Gastroesophageal sphincter (tissue), 3 donors: Measurements from ENCODE around the gene LCN9.

Experiments used
- EP300 ChIP-seq: sonication (generic); formaldehyde crosslinking; IDR thresholded peaks from one replicate; pipeline ENCODE4 v1.6.1; 2017; ENCODE audit warnings: antibody characterized with exemption, mild to moderate bottlenecking
- POLR2A ChIP-seq, 2 donors: fragments of 450-650 bp; IDR thresholded peaks; one replicate each; pipeline ENCODE4 v1.6.1; 2017; ENCODE audit warnings: antibody characterized with exemption in 2 of 2, mild to moderate bottlenecking in 2 of 2, moderate library complexity in 1 of 2
- POLR2AphosphoS5 ChIP-seq: sonication (generic); formaldehyde crosslinking; IDR thresholded peaks from one replicate; pipeline ENCODE4 v1.6.1; 2017; ENCODE audit warnings: antibody characterized with exemption
- TF ChIP-seq, protein P1 (sequence below), 4 experiments: fragments of 200-600 bp in 2 of 4; fragments of 450-650 bp in 2 of 4; sonication (generic) in 1 of 4; IDR thresholded peaks; one replicate each; pipeline ENCODE4 v1.5.1; 2017 to 2019; ENCODE audit warnings: antibody characterized with exemption in 4 of 4, mild to moderate bottlenecking in 2 of 4, moderate library complexity in 2 of 4

DNA sequence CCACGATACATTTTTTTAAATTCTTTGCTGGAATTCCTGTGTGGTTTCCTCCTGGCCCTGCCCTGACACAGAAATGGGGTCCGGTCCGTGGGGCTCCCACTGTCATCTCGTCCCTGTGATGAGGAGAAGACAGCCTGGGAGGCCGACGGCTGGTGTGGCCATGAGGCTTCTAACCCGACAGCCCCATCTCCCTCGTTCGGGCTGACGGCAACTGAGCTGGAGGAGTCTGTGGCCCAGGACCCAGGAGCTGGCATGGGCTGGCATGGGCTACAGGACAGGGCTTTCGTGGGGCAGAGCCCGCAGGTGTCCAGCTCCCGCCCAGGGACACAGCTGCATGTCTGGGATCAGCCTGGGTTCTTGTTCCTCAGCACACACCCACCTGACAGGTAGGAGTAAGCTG is 13.8 kb downstream of the LCN9 start:
- TF ChIP-seq, protein P1, sequence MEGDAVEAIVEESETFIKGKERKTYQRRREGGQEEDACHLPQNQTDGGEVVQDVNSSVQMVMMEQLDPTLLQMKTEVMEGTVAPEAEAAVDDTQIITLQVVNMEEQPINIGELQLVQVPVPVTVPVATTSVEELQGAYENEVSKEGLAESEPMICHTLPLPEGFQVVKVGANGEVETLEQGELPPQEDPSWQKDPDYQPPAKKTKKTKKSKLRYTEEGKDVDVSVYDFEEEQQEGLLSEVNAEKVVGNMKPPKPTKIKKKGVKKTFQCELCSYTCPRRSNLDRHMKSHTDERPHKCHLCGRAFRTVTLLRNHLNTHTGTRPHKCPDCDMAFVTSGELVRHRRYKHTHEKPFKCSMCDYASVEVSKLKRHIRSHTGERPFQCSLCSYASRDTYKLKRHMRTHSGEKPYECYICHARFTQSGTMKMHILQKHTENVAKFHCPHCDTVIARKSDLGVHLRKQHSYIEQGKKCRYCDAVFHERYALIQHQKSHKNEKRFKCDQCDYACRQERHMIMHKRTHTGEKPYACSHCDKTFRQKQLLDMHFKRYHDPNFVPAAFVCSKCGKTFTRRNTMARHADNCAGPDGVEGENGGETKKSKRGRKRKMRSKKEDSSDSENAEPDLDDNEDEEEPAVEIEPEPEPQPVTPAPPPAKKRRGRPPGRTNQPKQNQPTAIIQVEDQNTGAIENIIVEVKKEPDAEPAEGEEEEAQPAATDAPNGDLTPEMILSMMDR (IDR thresholded peaks at IDR 0.05): no peak
- TF ChIP-seq POLR2A (IDR thresholded peaks at IDR 0.05) (no peak), POLR2AphosphoS5 (no peak), EP300 (no peak)
